ENCODE results near the gene C1orf116.

DNA sequence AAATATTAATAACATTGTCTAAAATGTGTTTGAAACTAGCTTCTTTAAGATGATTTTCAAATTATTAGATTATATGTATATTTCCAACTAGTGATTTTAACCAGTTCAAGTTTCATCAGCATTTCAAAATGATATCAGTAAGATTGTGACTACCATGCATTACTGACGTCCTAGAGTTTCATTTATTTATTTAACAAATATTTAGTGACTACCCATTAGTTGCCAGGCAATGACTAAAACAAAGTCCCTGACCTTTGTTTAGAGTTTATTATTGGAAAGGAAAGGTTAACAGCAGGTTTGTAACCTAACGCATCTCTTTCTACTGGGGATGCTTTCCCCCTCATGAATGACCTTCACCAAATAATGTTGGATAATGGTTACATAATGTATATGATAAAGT, 48.5 kb upstream of the C1orf116 start:
- TF ChIP-seq, protein P1, sequence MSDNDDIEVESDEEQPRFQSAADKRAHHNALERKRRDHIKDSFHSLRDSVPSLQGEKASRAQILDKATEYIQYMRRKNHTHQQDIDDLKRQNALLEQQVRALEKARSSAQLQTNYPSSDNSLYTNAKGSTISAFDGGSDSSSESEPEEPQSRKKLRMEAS (IDR thresholded peaks at IDR 0.05) = no peak
- TF ChIP-seq CREB1 (IDR thresholded peaks at IDR 0.05; ENCODE audit: low read depth) (no peak), CEBPB (IDR thresholded peaks at IDR 0.05) (no peak), RAD21 (IDR thresholded peaks at IDR 0.05; ENCODE audit: low read depth) (no peak), TAF1 (IDR thresholded peaks at IDR 0.05; ENCODE audit: low read depth) (no peak), EP300 (IDR thresholded peaks at IDR 0.05; ENCODE audit: borderline replicate concordance) (no peak), YY1 (IDR thresholded peaks at IDR 0.05; ENCODE audit: low read depth) (no peak)
- TF ChIP-seq, protein P2, sequence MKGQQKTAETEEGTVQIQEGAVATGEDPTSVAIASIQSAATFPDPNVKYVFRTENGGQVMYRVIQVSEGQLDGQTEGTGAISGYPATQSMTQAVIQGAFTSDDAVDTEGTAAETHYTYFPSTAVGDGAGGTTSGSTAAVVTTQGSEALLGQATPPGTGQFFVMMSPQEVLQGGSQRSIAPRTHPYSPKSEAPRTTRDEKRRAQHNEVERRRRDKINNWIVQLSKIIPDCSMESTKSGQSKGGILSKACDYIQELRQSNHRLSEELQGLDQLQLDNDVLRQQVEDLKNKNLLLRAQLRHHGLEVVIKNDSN (IDR thresholded peaks at IDR 0.05) = no peak

Data from Ishikawa (cell line).